ENCODE data around the gene NUTM1. TPM values are rescaled to one million over a fixed set of nuclear protein-coding genes. Genes with fewer than 3 reads are reported as not detected.

The NUTM1 gene
- total and polyA plus RNA-seq, 2 of the 13 experiments (the other 11 are each of a cell fraction or from before 2014, with no cell fraction given) = not detected

DNA sequence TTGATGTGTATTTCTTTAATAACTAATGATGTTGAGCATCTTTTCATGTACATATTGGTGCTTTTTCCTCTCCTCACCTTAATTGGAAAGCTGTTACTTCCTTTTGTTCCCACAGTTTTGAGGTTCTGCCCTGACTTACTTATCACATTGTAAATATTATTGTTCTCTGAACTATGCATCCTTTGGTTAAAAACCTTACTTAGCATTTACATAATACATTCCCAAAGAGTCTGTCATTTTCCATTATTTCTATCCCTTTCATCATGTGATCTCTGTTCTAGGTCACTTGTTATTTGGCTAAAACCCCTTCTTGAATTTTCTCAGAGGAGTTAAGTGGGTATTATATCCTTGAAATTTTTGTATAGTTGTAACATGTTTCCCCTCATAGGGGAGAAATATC, 38.5 kb upstream of the NUTM1 start (continued):
- TF ChIP-seq KLF13 (CRISPR knock-in tag; IDR thresholded peaks at IDR 0.05) = no peak
- TF ChIP-seq SOX5 (CRISPR knock-in tag; IDR thresholded peaks at IDR 0.05; ENCODE audit: borderline replicate concordance) = 0 out of 2 replicates have a peak, but pooled peaks have one; percentile 55
- TF ChIP-seq, protein P1, sequence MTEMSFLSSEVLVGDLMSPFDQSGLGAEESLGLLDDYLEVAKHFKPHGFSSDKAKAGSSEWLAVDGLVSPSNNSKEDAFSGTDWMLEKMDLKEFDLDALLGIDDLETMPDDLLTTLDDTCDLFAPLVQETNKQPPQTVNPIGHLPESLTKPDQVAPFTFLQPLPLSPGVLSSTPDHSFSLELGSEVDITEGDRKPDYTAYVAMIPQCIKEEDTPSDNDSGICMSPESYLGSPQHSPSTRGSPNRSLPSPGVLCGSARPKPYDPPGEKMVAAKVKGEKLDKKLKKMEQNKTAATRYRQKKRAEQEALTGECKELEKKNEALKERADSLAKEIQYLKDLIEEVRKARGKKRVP (CRISPR knock-in tag; IDR thresholded peaks at IDR 0.05) = peak in 1 of 2 experiments; percentile 55; a peak in 1 of 4 replicates
- TF ChIP-seq SOX13 (IDR thresholded peaks at IDR 0.05) = no peak
- TF ChIP-seq SOX13 (CRISPR knock-in tag; conservative IDR thresholded peaks at IDR 0.05 in 1 of 2, IDR thresholded peaks at IDR 0.05 in 1 of 2) = peak in 1 of 2 experiments; percentile 58; a peak in 1 of 4 replicates
- TF ChIP-seq MAFF (IDR thresholded peaks at IDR 0.05; ENCODE audit: low read depth, low read length) = peak; percentile 41; the same call in 1 of the 2 replicates

DNA sequence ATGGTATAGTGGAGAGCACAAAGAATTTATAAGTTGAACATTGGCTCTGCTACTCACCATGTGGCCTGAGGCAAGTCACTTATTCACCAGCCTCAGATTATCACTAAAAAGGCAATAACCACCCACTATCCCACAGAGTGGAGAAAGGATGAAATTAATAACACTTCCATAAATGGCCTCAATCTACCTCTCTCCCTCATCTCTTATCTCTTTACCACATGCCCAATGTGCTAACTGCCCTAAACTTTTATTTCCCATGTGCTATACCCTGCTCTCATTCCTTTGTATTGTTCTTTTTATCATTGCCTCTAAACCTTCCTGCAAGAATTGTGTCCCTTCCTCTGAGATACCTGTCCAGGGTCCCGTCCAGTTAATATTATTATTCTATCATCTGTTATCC, 31.6 kb upstream of the NUTM1 start:
- Histone ChIP-seq H3K79me2 (ENCODE audit: insufficient read depth, low read length) (peaks cover 15% of the 10 kb centered on the region), H3K4me3 (replicated peaks in 1 of 3; ENCODE audit: insufficient read depth in 1 of 3, low read depth in 2 of 3, low read length in 3 of 3) (no peak overlapping the region), H3K4me2 (ENCODE audit: low read depth, low read length) (no peak overlapping the region), H3K9me3 (ENCODE audit: low read length) (no peaks in the 10 kb centered on the region), H3K9ac (ENCODE audit: insufficient read depth, low read depth, low read length) (no peak overlapping the region), H3K27me3 (ENCODE audit: control insufficient read depth in 1 of 2, insufficient read depth in 2 of 2, low read length in 2 of 2) (no peaks in the 10 kb centered on the region), H4K20me1 (ENCODE audit: insufficient read depth, low read length) (no peaks in the 10 kb centered on the region), H3K27ac (ENCODE audit: extremely low read length, insufficient read depth, low read length) (no peak overlapping the region), H3K4me1 (ENCODE audit: insufficient read depth, low read length) (peaks cover 10% of the 10 kb centered on the region), H2AFZ (ENCODE audit: low read length) (no peak overlapping the region), H3K36me3 (replicated peaks in 1 of 2; ENCODE audit: control insufficient read depth in 1 of 2, insufficient read depth in 2 of 2, low read length in 2 of 2) (peaks cover 2 to 7% of the 10 kb centered on the region in 2 experiments; a peak in 4 of 5 replicates)
- 96% methylated on average over 1 of the region's 1 CpG for WGBS (ENCODE audit: low lambda C conversion rate)
- FAIRE-seq (no peak), DNase-seq (ENCODE audit: low spot score) (no peak), ATAC-seq (no peak)
- intact Hi-C loops (cut with micrococcal nuclease; ENCODE audit: unreplicated experiment) = no loop called here
- in situ Hi-C loops (cut with HindIII; ENCODE audit: extremely low pct_ligation_motif_present, low pct_unique_long_range_greater_than_20kb) = no loop called here
- ChIA-PET CTCF (ENCODE audit: low intra/inter-chr PET ratio, low total read pairs) (no interaction called here), POLR2A (no interaction called here)
- no TSS peak for BruUV-seq (replicated peaks)
- TF ChIP-seq ZFP41 (CRISPR knock-in tag; IDR thresholded peaks at IDR 0.05; ENCODE audit: borderline replicate concordance) = no peak
- TF ChIP-seq, protein P2, sequence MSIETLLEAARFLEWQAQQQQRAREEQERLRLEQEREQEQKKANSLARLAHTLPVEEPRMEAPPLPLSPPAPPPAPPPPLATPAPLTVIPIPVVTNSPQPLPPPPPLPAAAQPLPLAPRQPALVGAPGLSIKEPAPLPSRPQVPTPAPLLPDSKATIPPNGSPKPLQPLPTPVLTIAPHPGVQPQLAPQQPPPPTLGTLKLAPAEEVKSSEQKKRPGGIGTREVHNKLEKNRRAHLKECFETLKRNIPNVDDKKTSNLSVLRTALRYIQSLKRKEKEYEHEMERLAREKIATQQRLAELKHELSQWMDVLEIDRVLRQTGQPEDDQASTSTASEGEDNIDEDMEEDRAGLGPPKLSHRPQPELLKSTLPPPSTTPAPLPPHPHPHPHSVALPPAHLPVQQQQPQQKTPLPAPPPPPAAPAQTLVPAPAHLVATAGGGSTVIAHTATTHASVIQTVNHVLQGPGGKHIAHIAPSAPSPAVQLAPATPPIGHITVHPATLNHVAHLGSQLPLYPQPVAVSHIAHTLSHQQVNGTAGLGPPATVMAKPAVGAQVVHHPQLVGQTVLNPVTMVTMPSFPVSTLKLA (IDR thresholded peaks at IDR 0.05) = peak; percentile 82
